Neuronal stem cell (in vitro differentiated cells): Measurements from ENCODE around the gene TOM1.

Source experiments
- DNase-seq: peaks from one replicate; pipeline ENCODE4 v3.0.0-alpha.2; 2013; ENCODE audit warnings: low spot score
- H2AFZ ChIP-seq: one replicate; pipeline ENCODE4 v1.6.1; 2013; ENCODE audit warnings: mild to moderate bottlenecking, low read length, inconsistent platforms
- H2AK5ac ChIP-seq: 2 replicates; pipeline ENCODE4 v1.6.1; 2013; ENCODE audit warnings: low read depth, mild to moderate bottlenecking, inconsistent platforms, low read length, moderate library complexity, mixed read lengths
- H2BK120ac ChIP-seq: 2 replicates; pipeline ENCODE4 v1.6.1; 2013; ENCODE audit warnings: low read depth, mild to moderate bottlenecking, inconsistent platforms, low read length, moderate library complexity, mixed read lengths
- H2BK12ac ChIP-seq: one replicate; pipeline ENCODE4 v1.6.1; 2013; ENCODE audit warnings: low read length, inconsistent platforms
- H2BK15ac ChIP-seq: 2 replicates; pipeline ENCODE4 v1.6.1; 2013; ENCODE audit warnings: mild to moderate bottlenecking, low read length, inconsistent platforms, mixed read lengths
- H2BK5ac ChIP-seq: one replicate; pipeline ENCODE4 v1.6.1; 2013; ENCODE audit warnings: inconsistent platforms, mild to moderate bottlenecking, low read length, moderate library complexity
- H3K14ac ChIP-seq: one replicate; pipeline ENCODE4 v1.6.1; 2013; ENCODE audit warnings: low read length, inconsistent platforms
- H3K18ac ChIP-seq: 2 replicates; pipeline ENCODE4 v1.6.1; 2013; ENCODE audit warnings: low read length, inconsistent platforms
- H3K23ac ChIP-seq: 2 replicates; pipeline ENCODE4 v1.6.1; 2013; ENCODE audit warnings: low read depth, mild to moderate bottlenecking, mixed read lengths, low read length, inconsistent platforms; ENCODE audit not compliant: poor library complexity
- H3K27ac ChIP-seq: replicated peaks from 3 replicates; pipeline ENCODE4 v1.5.1; 2013; ENCODE audit warnings: low read length, inconsistent platforms
- H3K27me3 ChIP-seq, 3 experiments: 2 replicates each; pipeline ENCODE4 v1.6.1; 2013; ENCODE audit warnings: low read length in 3 of 3, mild to moderate bottlenecking in 2 of 3, inconsistent platforms in 1 of 3, low read depth in 1 of 3, mixed read lengths in 1 of 3, moderate library complexity in 1 of 3; ENCODE audit not compliant: control insufficient read depth in 3 of 3, insufficient read depth in 3 of 3
- H3K36me3 ChIP-seq, 2 donors: replicated peaks in 1 of 2; 2 replicates each; pipeline ENCODE4 v1.6.1; 2013; ENCODE audit warnings: low read length in 2 of 2; ENCODE audit not compliant: control insufficient read depth in 2 of 2, insufficient read depth in 2 of 2
- H3K4ac ChIP-seq: 2 replicates; pipeline ENCODE4 v1.6.1; 2013; ENCODE audit warnings: inconsistent platforms, mild to moderate bottlenecking, low read length, moderate library complexity
- H3K4me1 ChIP-seq, 2 donors: 1 replicate in 1 of 2; 2 replicates in 1 of 2; pipeline ENCODE4 v1.6.1; 2013; ENCODE audit warnings: low read length in 2 of 2, low read depth in 1 of 2; ENCODE audit not compliant: control insufficient read depth in 2 of 2, insufficient read depth in 1 of 2
- H3K4me2 ChIP-seq: one replicate; pipeline ENCODE4 v1.6.1; 2013; ENCODE audit warnings: mild to moderate bottlenecking, low read length, inconsistent platforms; ENCODE audit not compliant: insufficient read depth, poor library complexity, severe bottlenecking
- H3K4me3 ChIP-seq, 2 donors: 2 replicates each; pipeline ENCODE4 v1.5.1; 2013; ENCODE audit warnings: low read length in 2 of 2, mild to moderate bottlenecking in 2 of 2, inconsistent platforms in 1 of 2, moderate library complexity in 1 of 2
- H3K79me1 ChIP-seq: one replicate; pipeline ENCODE4 v1.6.1; 2013; ENCODE audit warnings: low read depth, mild to moderate bottlenecking, inconsistent platforms, low read length, moderate library complexity
- H3K9ac ChIP-seq: one replicate; pipeline ENCODE4 v1.6.1; 2013; ENCODE audit warnings: mild to moderate bottlenecking, low read depth, low read length, inconsistent platforms; ENCODE audit not compliant: poor library complexity
- H3K9me3 ChIP-seq, 2 donors: replicated peaks in 1 of 2; 2 replicates each; pipeline versions ENCODE3 to v1.6.1; 2013; ENCODE audit warnings: low read length in 2 of 2, mild to moderate bottlenecking in 2 of 2, inconsistent platforms in 1 of 2, low read depth in 1 of 2, mixed read lengths in 1 of 2, moderate library complexity in 1 of 2; ENCODE audit not compliant: control insufficient read depth in 2 of 2, insufficient read depth in 1 of 2
- H4K8ac ChIP-seq: one replicate; pipeline ENCODE4 v1.6.1; 2013; ENCODE audit warnings: low read depth, mild to moderate bottlenecking, inconsistent platforms, low read length, moderate library complexity
- H4K91ac ChIP-seq: one replicate; pipeline ENCODE4 v1.6.1; 2013; ENCODE audit warnings: low read length, low read depth, mild to moderate bottlenecking, inconsistent platforms; ENCODE audit not compliant: poor library complexity
- WGBS, 2 donors: extraction: QIAGEN DNeasy Blood & Tissue Kit; methylation state at CpG; one replicate each; pipeline ENCODE4 v1.1.7; 2013; ENCODE audit warnings: missing lambda C conversion rate in 2 of 2, mixed read lengths in 1 of 2; ENCODE audit not compliant: insufficient read length in 2 of 2, insufficient replicate concordance in 1 of 2; ENCODE audit errors: extremely low coverage in 2 of 2; 5-methylcytosine and 5-hydroxymethylcytosine counted together

Gene TOM1

DNA sequence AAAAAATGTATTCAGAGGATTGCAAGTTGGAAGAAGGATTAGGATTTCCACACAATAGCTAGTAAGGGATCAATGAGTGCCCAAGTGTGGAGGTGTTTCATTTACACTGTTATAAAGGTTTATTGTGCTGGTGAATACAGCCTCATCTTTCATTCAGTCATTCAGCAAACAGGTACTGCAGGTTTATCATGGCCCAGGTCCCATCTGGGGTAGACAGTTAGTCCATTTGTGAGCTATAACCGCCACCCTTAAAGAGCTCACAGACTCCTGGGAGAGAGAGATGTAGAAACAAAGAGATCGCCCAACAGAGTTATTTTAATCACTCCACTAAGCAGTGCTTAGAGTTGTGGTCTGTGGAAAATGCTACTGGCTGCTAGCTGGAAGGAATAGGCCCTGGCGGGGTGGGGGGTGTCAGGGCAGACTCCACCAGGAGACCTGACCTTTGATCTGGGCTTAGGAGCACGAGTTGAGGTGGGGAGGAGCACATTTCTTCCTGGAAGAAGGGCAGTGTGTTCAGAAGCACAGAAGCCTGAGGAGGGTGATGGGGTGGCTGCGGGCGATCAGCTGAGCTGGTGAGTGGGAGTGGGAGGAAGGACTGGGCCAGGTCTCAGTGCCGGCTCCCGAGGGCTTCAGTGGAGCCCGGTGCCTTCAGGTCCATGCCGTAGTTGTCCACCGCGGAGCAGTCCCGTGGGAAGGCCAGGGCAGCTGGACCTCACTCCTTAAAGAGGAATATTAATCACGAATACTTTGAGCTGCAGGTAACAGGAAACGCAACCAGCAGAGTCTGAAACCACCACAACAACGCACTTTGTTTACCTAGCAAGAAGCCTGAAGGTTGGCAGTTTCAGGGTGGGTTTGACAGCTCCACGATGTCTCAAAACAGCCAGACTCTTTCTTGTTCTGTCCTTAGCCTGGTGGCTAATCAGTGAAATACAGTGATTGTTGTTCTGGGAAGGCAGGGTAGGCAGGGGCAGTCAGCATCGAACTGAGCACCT, 11.2 kb downstream of the TOM1 start:
- Histone ChIP-seq H3K4me3 (no peak overlapping the region), H2AK5ac (peak overlapping the region; percentile 85), H3K4me2 (no peak overlapping the region), H3K4me1 (peaks cover 20 to 31% of the 10 kb centered on the region in 2 donors), H2BK15ac (peak overlapping the region; percentile 59), H3K18ac (peak overlapping the region; percentile 67), H3K27ac (peak overlapping the region; percentile 10), H3K4ac (peak overlapping the region; percentile 84), H2AFZ (no peak overlapping the region), H2BK12ac (peak overlapping the region; percentile 69), H3K36me3 (no peaks in the 10 kb centered on the region), H2BK5ac (no peak overlapping the region), H2BK120ac (no peak overlapping the region), H3K79me1 (peaks cover 4% of the 10 kb centered on the region), H3K9me3 (no peaks in the 10 kb centered on the region), H3K23ac (no peak overlapping the region), H3K9ac (peak overlapping the region; percentile 7), H4K91ac (peak overlapping the region; percentile 62), H4K8ac (no peak overlapping the region), H3K27me3 (no peaks in the 10 kb centered on the region), H3K14ac (peak overlapping the region; percentile 32)
- WGBS, 2 donors = no CpG with 5 or more reads among the region's 18 CpGs
- DNase-seq = no peak

DNA sequence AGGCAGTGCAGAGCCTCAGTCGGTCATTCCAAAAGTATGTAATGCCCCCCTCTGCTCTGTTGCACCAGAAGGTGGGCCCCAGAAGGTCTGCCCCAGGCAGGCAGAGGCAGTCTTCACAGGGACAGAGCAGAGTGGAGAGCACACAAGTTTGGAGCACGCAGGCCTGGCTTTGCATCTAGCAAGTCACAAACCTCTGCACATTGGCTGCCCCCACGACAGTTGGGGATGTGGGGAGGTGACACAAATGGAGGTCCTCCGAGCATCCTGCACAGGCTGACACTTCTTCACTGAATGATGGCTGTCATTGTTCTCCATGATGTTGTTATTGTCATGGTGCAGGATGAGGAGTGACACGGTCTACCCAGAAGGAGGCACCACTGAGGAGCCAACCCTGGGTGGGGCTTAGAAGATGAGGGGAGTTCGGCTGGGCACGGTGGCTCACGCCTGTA, 11.9 kb downstream of the TOM1 start:
- H3K4me2 ChIP-seq = no peak overlapping the region
- no peak overlapping the region for H4K8ac ChIP-seq
- H2AK5ac ChIP-seq = no peak overlapping the region
- no peak for DNase-seq
- H3K18ac ChIP-seq = peak overlapping the region; percentile 67
- no peak overlapping the region for H3K4me3 ChIP-seq
- no peaks in the 10 kb centered on the region for H3K27me3 ChIP-seq
- H3K4ac ChIP-seq = peak overlapping the region; percentile 84
- H2BK120ac ChIP-seq = no peak overlapping the region
- H3K4me1 ChIP-seq = peaks cover 15 to 26% of the 10 kb centered on the region in 2 donors
- H3K36me3 ChIP-seq = no peaks in the 10 kb centered on the region
- WGBS, 2 donors = no CpG with 5 or more reads among the region's 8 CpGs
- peak overlapping the region; percentile 69 for H2BK12ac ChIP-seq
- no peak overlapping the region for H2BK5ac ChIP-seq
- no peak overlapping the region for H3K9ac ChIP-seq
- no peak overlapping the region for H2BK15ac ChIP-seq
- peak overlapping the region; percentile 14 for H3K14ac ChIP-seq
- H2AFZ ChIP-seq = no peak overlapping the region
- no peak overlapping the region for H3K23ac ChIP-seq
- H4K91ac ChIP-seq = peak overlapping the region; percentile 62
- H3K27ac ChIP-seq = peak overlapping the region; percentile 10
- peaks cover 4% of the 10 kb centered on the region for H3K79me1 ChIP-seq
- no peaks in the 10 kb centered on the region for H3K9me3 ChIP-seq

GRCh38 chr22:35312198-35313059, 12.7 kb downstream of the TOM1 start:
- Histone ChIP-seq H3K4ac (no peak overlapping the region), H3K4me3 (no peak overlapping the region), H2BK5ac (no peak overlapping the region), H3K23ac (no peak overlapping the region), H3K9ac (no peak overlapping the region), H3K36me3 (no peaks in the 10 kb centered on the region), H3K27ac (no peak overlapping the region), H2AFZ (no peak overlapping the region), H3K4me1 (peaks cover 8 to 22% of the 10 kb centered on the region in 2 donors), H2BK15ac (no peak overlapping the region), H3K14ac (no peak overlapping the region), H4K8ac (no peak overlapping the region), H2BK120ac (no peak overlapping the region), H3K27me3 (no peaks in the 10 kb centered on the region), H3K9me3 (no peaks in the 10 kb centered on the region), H2BK12ac (no peak overlapping the region), H3K4me2 (no peak overlapping the region), H4K91ac (no peak overlapping the region), H3K18ac (peak overlapping the region; percentile 1), H2AK5ac (no peak overlapping the region), H3K79me1 (peaks cover 4% of the 10 kb centered on the region)
- DNase-seq = no peak
- WGBS, 2 donors = no CpG with 5 or more reads among the region's 13 CpGs
